ENCODE results near the gene ZCCHC2. TPM values are rescaled to one million over a fixed set of nuclear protein-coding genes. Genes with fewer than 3 reads are reported as not detected.
A peak's percentile ranks its signal among the peaks of the same experiment; 100 is the strongest.

Gene ZCCHC2
- total RNA-seq, 4 donors from 2014 or later = 9.3 to 15.3 (median 11.3) TPM

- Histone ChIP-seq H3K4me3 (no peak overlapping the region), H3K4me1 (peaks cover 0 to 19% (median 2%) of the 10 kb centered on the region in 3 donors), H3K36me3 (no peaks in the 10 kb centered on the region), H3K9me3 (peaks cover 0 to 2% (median 0%) of the 10 kb centered on the region in 3 donors), H3K27ac (peak overlapping the region; percentile 32 to 80 (median 70)), H3K27me3 (peaks cover 0 to 79% (median 0%) of the 10 kb centered on the region in 4 donors)
- no peak for DNase-seq
- no peak for TF ChIP-seq POLR2A (IDR thresholded peaks at IDR 0.05)
- TF ChIP-seq, protein P1, sequence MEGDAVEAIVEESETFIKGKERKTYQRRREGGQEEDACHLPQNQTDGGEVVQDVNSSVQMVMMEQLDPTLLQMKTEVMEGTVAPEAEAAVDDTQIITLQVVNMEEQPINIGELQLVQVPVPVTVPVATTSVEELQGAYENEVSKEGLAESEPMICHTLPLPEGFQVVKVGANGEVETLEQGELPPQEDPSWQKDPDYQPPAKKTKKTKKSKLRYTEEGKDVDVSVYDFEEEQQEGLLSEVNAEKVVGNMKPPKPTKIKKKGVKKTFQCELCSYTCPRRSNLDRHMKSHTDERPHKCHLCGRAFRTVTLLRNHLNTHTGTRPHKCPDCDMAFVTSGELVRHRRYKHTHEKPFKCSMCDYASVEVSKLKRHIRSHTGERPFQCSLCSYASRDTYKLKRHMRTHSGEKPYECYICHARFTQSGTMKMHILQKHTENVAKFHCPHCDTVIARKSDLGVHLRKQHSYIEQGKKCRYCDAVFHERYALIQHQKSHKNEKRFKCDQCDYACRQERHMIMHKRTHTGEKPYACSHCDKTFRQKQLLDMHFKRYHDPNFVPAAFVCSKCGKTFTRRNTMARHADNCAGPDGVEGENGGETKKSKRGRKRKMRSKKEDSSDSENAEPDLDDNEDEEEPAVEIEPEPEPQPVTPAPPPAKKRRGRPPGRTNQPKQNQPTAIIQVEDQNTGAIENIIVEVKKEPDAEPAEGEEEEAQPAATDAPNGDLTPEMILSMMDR (IDR thresholded peaks at IDR 0.05) = no peak
- 46 to 55% methylated on average over 4 of the region's 4 CpGs for WGBS, 2 donors
- intact Hi-C loops (cut with DNase I) = no loop called here
These were observed 36.4 kb upstream of the ZCCHC2 start for GRCh38 chr18:62486290-62486964.

DNA sequence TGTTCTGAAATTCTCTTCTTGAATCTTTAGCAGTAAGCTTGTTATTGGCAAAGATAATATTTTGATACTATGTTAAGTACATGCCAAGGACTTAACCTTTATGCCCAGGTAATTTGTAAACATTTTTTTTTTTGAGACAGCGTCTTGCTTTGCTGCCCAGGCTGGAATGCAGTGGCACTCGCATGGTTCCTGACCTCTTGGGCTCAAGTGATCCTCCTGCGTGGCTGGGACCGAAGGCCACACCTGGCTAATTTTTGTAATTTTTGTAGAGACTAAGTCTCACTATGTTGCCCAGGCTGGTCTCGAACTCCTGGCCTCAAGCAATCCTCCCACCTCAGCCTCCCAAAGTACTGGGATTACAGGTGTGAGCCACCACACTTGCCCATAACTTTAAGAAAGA, 35.7 kb upstream of the ZCCHC2 start:
- TF ChIP-seq, protein P1 (IDR thresholded peaks at IDR 0.05) = no peak
- TF ChIP-seq POLR2A (IDR thresholded peaks at IDR 0.05) = no peak
- Histone ChIP-seq H3K27ac (no peak overlapping the region), H3K9me3 (no peaks in the 10 kb centered on the region), H3K4me3 (no peak overlapping the region), H3K36me3 (no peaks in the 10 kb centered on the region), H3K4me1 (peaks cover 0 to 19% (median 2%) of the 10 kb centered on the region in 3 donors), H3K27me3 (peaks cover 0 to 79% (median 0%) of the 10 kb centered on the region in 4 donors)
- WGBS, 2 donors = 77 to 85% methylated on average over 5 of the region's 5 CpGs
- intact Hi-C loops (cut with DNase I) = no loop called here
- no peak for DNase-seq

DNA sequence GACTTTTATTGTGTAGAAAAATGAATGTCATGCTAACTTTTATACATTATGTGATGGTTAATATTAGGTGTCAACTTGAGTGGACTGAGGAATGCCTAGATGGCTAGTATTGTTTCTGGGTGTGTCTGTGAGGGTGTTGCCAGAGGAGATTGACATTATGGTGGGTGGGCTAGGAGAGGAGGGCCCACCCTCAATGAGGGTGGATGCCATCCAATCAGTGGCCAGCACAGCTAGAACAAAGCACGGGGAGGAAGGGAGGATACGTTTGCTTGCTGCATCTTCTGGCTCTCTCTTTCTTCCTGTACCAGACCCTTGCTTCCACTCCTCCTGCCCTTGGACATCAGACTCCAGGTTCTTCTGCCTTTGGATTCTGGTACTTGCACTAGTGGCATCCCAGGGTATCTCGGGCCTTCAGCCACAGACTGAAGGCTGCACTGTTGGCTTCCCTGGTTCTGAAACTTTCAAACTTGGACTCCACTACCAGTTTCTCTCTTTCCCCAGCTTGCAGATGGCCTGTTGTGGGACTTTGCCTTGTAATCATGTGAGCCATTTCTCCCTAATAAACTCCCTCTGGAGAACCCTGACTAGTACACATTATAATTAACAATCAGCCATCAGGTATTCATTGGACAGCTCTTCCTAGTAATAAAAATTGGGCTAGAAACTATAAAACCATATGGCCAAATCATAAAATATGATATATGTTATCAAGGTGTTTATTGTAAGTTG, 31.7 kb upstream of the ZCCHC2 start:
- no peak overlapping the region for H3K27ac ChIP-seq
- WGBS, 2 donors = 58 to 70% methylated on average over 3 of the region's 3 CpGs

GRCh38 chr18:62493033-62493862, 29.6 kb upstream of the ZCCHC2 start:
- 85 to 89% methylated on average over 14 to 17 of the region's 17 CpGs for WGBS, 2 donors
- no peak for DNase-seq
- intact Hi-C loops (cut with DNase I) = no loop called here

More for the DNA sequence above, 31.7 kb upstream of the ZCCHC2 start:
- intact Hi-C loops (cut with DNase I) = no loop called here
- Histone ChIP-seq H3K36me3 (no peaks in the 10 kb centered on the region), H3K27me3 (peaks cover 0 to 77% (median 0%) of the 10 kb centered on the region in 4 donors), H3K9me3 (no peaks in the 10 kb centered on the region), H3K4me3 (no peak overlapping the region), H3K4me1 (peaks cover 0 to 7% (median 2%) of the 10 kb centered on the region in 3 donors)
- no peak for TF ChIP-seq POLR2A (IDR thresholded peaks at IDR 0.05)
- TF ChIP-seq, protein P1 (IDR thresholded peaks at IDR 0.05) = no peak
- no peak for DNase-seq

More at GRCh38 chr18:62493033-62493862, 29.6 kb upstream of the ZCCHC2 start:
- no peaks in the 10 kb centered on the region for H3K9me3 ChIP-seq
- H3K27ac ChIP-seq = no peak overlapping the region
- peaks cover 0 to 67% (median 0%) of the 10 kb centered on the region in 4 donors for H3K27me3 ChIP-seq
- H3K4me1 ChIP-seq = no peaks in the 10 kb centered on the region
- H3K36me3 ChIP-seq = no peaks in the 10 kb centered on the region
- no peak overlapping the region for H3K4me3 ChIP-seq
- TF ChIP-seq, protein P1 (IDR thresholded peaks at IDR 0.05) = no peak
- TF ChIP-seq POLR2A (IDR thresholded peaks at IDR 0.05) = no peak

All from esophagus squamous epithelium (tissue), 5 donors.